ENCODE measurements around the gene RNF149. TPM values are rescaled to one million over a fixed set of nuclear protein-coding genes. Genes with fewer than 3 reads are reported as not detected.

The RNF149 gene
- total and polyA plus RNA-seq, 8 donors, result 51.5 to 111 (median 66.5) TPM

GRCh38 chr2:101341421-101341820 lies 32.9 kb upstream of the RNF149 start:
- peak; percentile 18 for ATAC-seq
- H3K4me3 ChIP-seq, result no peak overlapping the region
- no peak for TF ChIP-seq CTCF (IDR thresholded peaks at IDR 0.05)

GRCh38 chr2:101340141-101340551 lies 31.6 kb upstream of the RNF149 start:
- DNase-seq (no peak), ATAC-seq (peak; percentile 58)
- Histone ChIP-seq H3K27me3 (no peaks in the 10 kb centered on the region), H3K36me3 (no peaks in the 10 kb centered on the region), H3K4me3 (no peak overlapping the region), H3K4me1 (peaks cover 6 to 29% of the 10 kb centered on the region in 2 donors), H3K27ac (peak overlapping the region; percentile 8 to 68), H3K9me3 (no peaks in the 10 kb centered on the region)
- TF ChIP-seq CTCF (IDR thresholded peaks at IDR 0.05), result no peak
- intact Hi-C loops (cut with DNase I), result no loop called here

More at GRCh38 chr2:101341421-101341820, 32.9 kb upstream of the RNF149 start:
- Histone ChIP-seq H3K9me3 (no peaks in the 10 kb centered on the region), H3K27ac (no peak overlapping the region), H3K36me3 (no peaks in the 10 kb centered on the region), H3K27me3 (no peaks in the 10 kb centered on the region), H3K4me1 (peaks cover 6 to 29% of the 10 kb centered on the region in 2 donors)
- DNase-seq, result peak in 1 of 4 donors; percentile 88
- intact Hi-C loops (cut with DNase I), result no loop called here

GRCh38 chr2:101339266-101339880 lies 30.9 kb upstream of the RNF149 start:
- Histone ChIP-seq H3K9me3 (no peaks in the 10 kb centered on the region), H3K4me1 (peaks cover 6 to 29% of the 10 kb centered on the region in 2 donors), H3K27ac (peak overlapping the region in 1 of 2 donors; percentile 8), H3K27me3 (no peaks in the 10 kb centered on the region), H3K4me3 (no peak overlapping the region), H3K36me3 (no peaks in the 10 kb centered on the region)
- TF ChIP-seq CTCF (IDR thresholded peaks at IDR 0.05), result no peak
- no peak for ATAC-seq
- intact Hi-C loops (cut with DNase I), result no loop called here
- no peak for DNase-seq

GRCh38 chr2:101337877-101338276 lies 29.4 kb upstream of the RNF149 start:
- H3K4me1 ChIP-seq, result peaks cover 6 to 29% of the 10 kb centered on the region in 2 donors
- no peak for ATAC-seq
- no peak overlapping the region for H3K27ac ChIP-seq
- no peak for DNase-seq
- H3K4me3 ChIP-seq, result no peak overlapping the region
- no peaks in the 10 kb centered on the region for H3K9me3 ChIP-seq
- intact Hi-C loops (cut with DNase I), result no loop called here
- H3K27me3 ChIP-seq, result no peaks in the 10 kb centered on the region
- no peak for TF ChIP-seq CTCF (IDR thresholded peaks at IDR 0.05)
- no peaks in the 10 kb centered on the region for H3K36me3 ChIP-seq

GRCh38 chr2:101332885-101333766 lies 24.6 kb upstream of the RNF149 start:
- no peak for ATAC-seq
- TF ChIP-seq CTCF (IDR thresholded peaks at IDR 0.05), result no peak
- intact Hi-C loops (cut with DNase I), result no loop called here

More at GRCh38 chr2:101332885-101333766, 24.6 kb upstream of the RNF149 start:
- Histone ChIP-seq H3K27me3 (no peaks in the 10 kb centered on the region), H3K27ac (no peak overlapping the region), H3K9me3 (no peaks in the 10 kb centered on the region), H3K4me3 (no peak overlapping the region), H3K4me1 (peaks cover 0 to 30% of the 10 kb centered on the region in 2 donors), H3K36me3 (no peaks in the 10 kb centered on the region)
- DNase-seq, result no peak
